Loucy (cell line): ENCODE results near the gene PDIA2.

Experiments
- H2AFZ ChIP-seq: fragments of 200-600 bp; sonication (generic); 2 replicates; pipeline ENCODE4 v1.6.0; 2016; ENCODE audit warnings: antibody characterized with exemption, mild to moderate bottlenecking, low read length, moderate library complexity
- H3F3A ChIP-seq: fragments of 200-600 bp; 2 replicates; pipeline ENCODE4 v1.6.0; 2016; ENCODE audit warnings: antibody characterized with exemption, low read depth, mild to moderate bottlenecking
- H3K27me3 ChIP-seq: fragments of 200-600 bp; sonication (generic); 2 replicates; pipeline ENCODE4 v1.6.1; 2014; ENCODE audit warnings: low read length, mild to moderate bottlenecking; ENCODE audit not compliant: insufficient read depth, poor library complexity, severe bottlenecking
- H3K36me3 ChIP-seq: fragments of 200-600 bp; sonication (generic); 2 replicates; pipeline ENCODE4 v1.6.1; 2016; ENCODE audit warnings: low read length; ENCODE audit not compliant: insufficient read depth
- H3K4me1 ChIP-seq: fragments of 200-600 bp; sonication (generic); 2 replicates; pipeline ENCODE4 v1.5.1; 2014; ENCODE audit warnings: low read length, mild to moderate bottlenecking; ENCODE audit not compliant: insufficient read depth, poor library complexity, severe bottlenecking
- H3K4me2 ChIP-seq: fragments of 200-600 bp; sonication (generic); 2 replicates; pipeline ENCODE4 v1.6.0; 2014; ENCODE audit warnings: antibody characterized with exemption, low read length, low read depth, mild to moderate bottlenecking; ENCODE audit not compliant: poor library complexity, severe bottlenecking
- H3K4me3 ChIP-seq: fragments of 200-600 bp; sonication (generic); 2 replicates; pipeline ENCODE4 v1.5.1; 2014; ENCODE audit warnings: low read length, mild to moderate bottlenecking, mixed read lengths; ENCODE audit not compliant: poor library complexity, severe bottlenecking
- H3K79me2 ChIP-seq: fragments of 200-600 bp; sonication (generic); 2 replicates; pipeline ENCODE4 v1.6.1; 2014; ENCODE audit warnings: low read length; ENCODE audit not compliant: insufficient read depth
- H3K9ac ChIP-seq: fragments of 200-600 bp; sonication (generic); 2 replicates; pipeline ENCODE4 v1.6.0; 2014; ENCODE audit warnings: mild to moderate bottlenecking, low read depth, low read length, moderate library complexity; ENCODE audit not compliant: poor library complexity, severe bottlenecking
- H3K9me2 ChIP-seq: fragments of 200-600 bp; sonication (generic); replicated peaks from 2 replicates; pipeline ENCODE4 v1.6.1; 2016; ENCODE audit warnings: low read depth, low read length, mixed read lengths
- H3K9me3 ChIP-seq: fragments of 200-600 bp; sonication (generic); 2 replicates; pipeline ENCODE4 v1.6.1; 2014; ENCODE audit warnings: mild to moderate bottlenecking, antibody characterized with exemption, low read length, low read depth; ENCODE audit not compliant: insufficient read depth
- H4K20me1 ChIP-seq: fragments of 200-600 bp; sonication (generic); 2 replicates; pipeline ENCODE4 v1.6.0; 2014; ENCODE audit warnings: antibody characterized with exemption, low read length, mild to moderate bottlenecking; ENCODE audit not compliant: insufficient read depth, poor library complexity, severe bottlenecking
- CTCF ChIP-seq: fragments of 200-600 bp; sonication (generic); conservative IDR thresholded peaks from 2 replicates; pipeline ENCODE4 v1.5.1; 2014; ENCODE audit warnings: mild to moderate bottlenecking, antibody characterized with exemption, low read length
- EZH2phosphoT487 ChIP-seq: fragments of 200-600 bp; IDR thresholded peaks from 2 replicates; pipeline ENCODE4 v1.6.1; 2018; ENCODE audit warnings: antibody characterized with exemption, mild to moderate bottlenecking, moderate library complexity, borderline replicate concordance

Gene PDIA2

DNA sequence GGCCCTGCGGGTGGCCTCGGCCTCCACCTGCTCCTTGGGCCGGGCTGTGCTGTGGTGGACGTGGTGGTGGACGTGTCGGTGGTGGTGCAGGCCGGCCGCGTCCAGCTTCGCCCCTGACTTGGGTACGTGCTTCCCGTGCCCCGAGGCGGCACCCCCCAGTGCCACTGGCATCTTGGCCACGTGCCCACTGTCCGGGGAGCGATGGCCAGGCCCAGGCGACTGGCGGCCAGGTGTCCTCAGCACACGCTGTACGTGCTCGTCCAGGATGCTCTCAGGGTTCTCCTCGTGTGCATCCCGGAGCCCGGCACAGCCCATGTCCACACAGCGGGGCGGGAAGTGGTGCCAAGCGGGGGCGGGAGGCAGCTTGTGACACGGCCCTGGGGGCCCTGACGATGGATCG lies 14.9 kb downstream of the PDIA2 start:
- Histone ChIP-seq H3K9me3 (no peaks in the 10 kb centered on the region), H3F3A (no peaks in the 10 kb centered on the region), H3K4me2 (no peak overlapping the region), H3K4me1 (no peaks in the 10 kb centered on the region), H3K27me3 (no peaks in the 10 kb centered on the region), H3K79me2 (no peaks in the 10 kb centered on the region), H3K9me2 (no peaks in the 10 kb centered on the region), H3K9ac (no peak overlapping the region), H3K36me3 (no peaks in the 10 kb centered on the region; the same call in 1 of the 2 replicates), H2AFZ (no peak overlapping the region), H3K4me3 (no peak overlapping the region), H4K20me1 (no peaks in the 10 kb centered on the region)
- TF ChIP-seq EZH2phosphoT487 (no peak), CTCF (no peak)

DNA sequence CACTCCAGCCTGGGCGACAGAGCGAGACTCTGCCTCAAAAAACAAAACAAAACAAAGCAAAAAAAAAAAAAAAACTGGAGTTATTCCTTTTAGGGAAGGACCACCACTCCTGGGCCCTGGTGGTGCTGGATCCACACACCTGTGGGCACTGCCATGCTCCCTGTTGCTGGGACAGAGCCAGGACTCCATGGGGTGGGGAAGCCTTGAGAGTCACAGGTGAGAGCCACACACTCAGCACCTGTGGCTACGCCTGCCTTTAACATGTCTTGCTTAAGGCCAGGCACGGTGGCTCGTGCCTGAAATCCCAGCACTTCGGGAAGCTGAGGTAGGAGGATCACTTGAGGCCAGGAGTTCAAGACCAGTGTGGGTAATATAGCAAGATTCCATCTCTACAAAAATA lies 18.3 kb downstream of the PDIA2 start:
- Histone ChIP-seq H4K20me1 (no peaks in the 10 kb centered on the region), H3K9me2 (no peaks in the 10 kb centered on the region), H3K4me3 (no peak overlapping the region)

DNA sequence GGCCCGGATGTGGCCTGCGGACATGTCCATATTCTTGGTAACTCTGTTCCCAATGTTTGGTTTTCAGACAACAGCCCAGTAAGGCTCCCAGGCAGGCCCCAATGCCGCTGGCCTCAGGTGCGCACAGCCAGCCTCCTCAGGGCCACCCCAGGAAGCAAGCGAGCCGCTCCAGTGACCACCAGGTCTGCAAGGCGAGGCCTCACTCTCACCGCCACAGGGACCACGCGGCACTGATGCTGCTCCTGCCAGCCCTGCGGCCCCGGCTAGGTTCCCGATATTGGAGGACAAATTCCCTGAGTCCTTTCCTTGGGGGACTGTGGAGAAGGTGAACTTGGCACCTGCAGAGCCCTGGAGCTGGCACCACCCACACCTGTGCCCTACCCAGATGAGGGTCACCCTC lies 19.0 kb downstream of the PDIA2 start:
- Histone ChIP-seq H3K27me3 (no peaks in the 10 kb centered on the region), H3K36me3 (no peaks in the 10 kb centered on the region; the same call in 1 of the 2 replicates), H4K20me1 (no peaks in the 10 kb centered on the region), H3K9me2 (no peaks in the 10 kb centered on the region), H3K4me2 (no peak overlapping the region), H3K9ac (no peak overlapping the region), H3K4me3 (no peak overlapping the region), H3K79me2 (no peaks in the 10 kb centered on the region), H3F3A (no peaks in the 10 kb centered on the region), H3K9me3 (no peaks in the 10 kb centered on the region), H3K4me1 (no peaks in the 10 kb centered on the region), H2AFZ (no peak overlapping the region)
- no peak for TF ChIP-seq EZH2phosphoT487
- TF ChIP-seq CTCF: no peak

More for the DNA sequence above, 18.3 kb downstream of the PDIA2 start:
- no peaks in the 10 kb centered on the region for H3K9me3 ChIP-seq
- H3F3A ChIP-seq: no peaks in the 10 kb centered on the region
- H3K4me2 ChIP-seq: no peak overlapping the region
- H3K27me3 ChIP-seq: no peaks in the 10 kb centered on the region
- no peaks in the 10 kb centered on the region for H3K4me1 ChIP-seq
- no peaks in the 10 kb centered on the region; the same call in 1 of the 2 replicates for H3K36me3 ChIP-seq
- no peak overlapping the region for H3K9ac ChIP-seq
- no peak overlapping the region for H2AFZ ChIP-seq
- no peak for TF ChIP-seq EZH2phosphoT487
- no peak for TF ChIP-seq CTCF
- no peaks in the 10 kb centered on the region for H3K79me2 ChIP-seq
